ENCODE data around the gene IMPDH1. TPM values are rescaled to one million over a fixed set of nuclear protein-coding genes. Genes with fewer than 3 reads are reported as not detected.

IMPDH1 gene
- total RNA-seq, 2 experiments from 2014 or later = 26.5 to 27.0 TPM

- H3K36me3 Mint-ChIP-seq (ENCODE audit: low read depth) = no peaks in the 10 kb centered on the region
- Histone ChIP-seq H3K4me1 (ENCODE audit: insufficient read depth, low read length) (peaks cover 24% of the 10 kb centered on the region), H3K4me3 (ENCODE audit: low read length) (no peak overlapping the region), H3K9me3 (ENCODE audit: control insufficient read depth in 1 of 2, insufficient read depth in 1 of 2, low read length in 2 of 2) (no peaks in the 10 kb centered on the region), H3K27ac (ENCODE audit: low read depth in 1 of 2, low read length in 2 of 2) (no peak overlapping the region), H3K36me3 (ENCODE audit: insufficient read depth, low read length) (no peaks in the 10 kb centered on the region), H3K27me3 (ENCODE audit: control insufficient read depth in 1 of 2, insufficient read depth in 2 of 2, low read length in 2 of 2) (peaks cover 8 to 19% of the 10 kb centered on the region in 2 experiments)
- POLR2A ChIA-PET = no interaction called here
- no peak for DNase-seq
- intact Hi-C loops (cut with DNase I, micrococcal nuclease) = no loop called here
- no peak for ATAC-seq (ENCODE audit: poor library complexity)
- H3K4me1 Mint-ChIP-seq (ENCODE audit: low read depth) = peaks cover 17% of the 10 kb centered on the region
- CTCF ChIA-PET = no interaction called here
- H3K27ac Mint-ChIP-seq = no peak overlapping the region
- H3K9me3 Mint-ChIP-seq = no peaks in the 10 kb centered on the region
- peaks cover 43% of the 10 kb centered on the region for H3K27me3 Mint-ChIP-seq
- H3K4me3 Mint-ChIP-seq = peak overlapping the region; percentile 62
- TF ChIP-seq, protein P1, sequence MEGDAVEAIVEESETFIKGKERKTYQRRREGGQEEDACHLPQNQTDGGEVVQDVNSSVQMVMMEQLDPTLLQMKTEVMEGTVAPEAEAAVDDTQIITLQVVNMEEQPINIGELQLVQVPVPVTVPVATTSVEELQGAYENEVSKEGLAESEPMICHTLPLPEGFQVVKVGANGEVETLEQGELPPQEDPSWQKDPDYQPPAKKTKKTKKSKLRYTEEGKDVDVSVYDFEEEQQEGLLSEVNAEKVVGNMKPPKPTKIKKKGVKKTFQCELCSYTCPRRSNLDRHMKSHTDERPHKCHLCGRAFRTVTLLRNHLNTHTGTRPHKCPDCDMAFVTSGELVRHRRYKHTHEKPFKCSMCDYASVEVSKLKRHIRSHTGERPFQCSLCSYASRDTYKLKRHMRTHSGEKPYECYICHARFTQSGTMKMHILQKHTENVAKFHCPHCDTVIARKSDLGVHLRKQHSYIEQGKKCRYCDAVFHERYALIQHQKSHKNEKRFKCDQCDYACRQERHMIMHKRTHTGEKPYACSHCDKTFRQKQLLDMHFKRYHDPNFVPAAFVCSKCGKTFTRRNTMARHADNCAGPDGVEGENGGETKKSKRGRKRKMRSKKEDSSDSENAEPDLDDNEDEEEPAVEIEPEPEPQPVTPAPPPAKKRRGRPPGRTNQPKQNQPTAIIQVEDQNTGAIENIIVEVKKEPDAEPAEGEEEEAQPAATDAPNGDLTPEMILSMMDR (IDR thresholded peaks at IDR 0.05) = no peak
Observed at GRCh38 chr7:128359336-128359735, 50.4 kb downstream of the IMPDH1 start.

DNA sequence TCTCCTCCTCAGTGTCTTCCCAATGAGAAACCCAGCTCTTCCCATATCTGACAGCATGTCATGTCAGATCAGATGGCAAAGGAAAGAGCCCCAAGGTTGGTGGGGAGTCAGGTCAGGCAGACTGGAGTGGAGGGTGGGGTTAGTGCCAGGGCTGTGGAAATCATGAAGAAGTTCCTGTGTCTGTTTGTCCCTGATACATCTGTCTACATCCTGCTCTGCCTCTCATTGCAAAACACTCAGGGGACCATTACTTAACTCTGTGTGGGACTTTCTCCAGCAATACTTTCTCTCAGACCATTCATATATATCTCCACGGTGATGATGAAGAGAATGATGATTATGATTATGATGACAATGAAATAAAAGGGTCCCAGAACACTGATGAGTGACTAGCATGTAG lies 51.5 kb downstream of the IMPDH1 start:
- Mint-ChIP-seq H3K27me3 (peaks cover 43% of the 10 kb centered on the region), H3K4me1 (ENCODE audit: low read depth) (peaks cover 17% of the 10 kb centered on the region)

DNA sequence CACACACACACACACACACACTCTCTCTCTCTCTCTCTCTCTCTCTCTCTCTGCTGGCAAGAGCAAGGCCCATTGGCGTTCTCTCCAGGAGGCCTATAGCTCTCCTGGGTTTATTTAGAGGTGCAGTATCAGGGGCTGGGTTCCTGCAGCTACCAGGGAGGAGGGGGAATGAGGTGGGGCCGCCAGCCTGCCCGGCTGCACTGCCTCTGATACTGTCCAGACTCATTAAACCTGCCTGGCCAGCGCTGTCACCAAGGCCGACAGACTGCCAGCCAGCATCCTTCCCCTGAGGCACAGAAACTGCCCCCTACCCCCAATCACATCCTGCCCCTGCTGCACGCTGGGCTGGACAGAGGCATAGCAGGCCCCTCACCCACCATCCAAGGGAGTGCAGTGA lies 52.6 kb downstream of the IMPDH1 start:
- Mint-ChIP-seq H3K9me3 (no peaks in the 10 kb centered on the region), H3K27ac (no peak overlapping the region), H3K4me3 (no peak overlapping the region), H3K36me3 (ENCODE audit: low read depth) (no peaks in the 10 kb centered on the region), H3K4me1 (ENCODE audit: low read depth) (peaks cover 17% of the 10 kb centered on the region), H3K27me3 (peaks cover 42% of the 10 kb centered on the region)
- TF ChIP-seq, protein P1 (IDR thresholded peaks at IDR 0.05) = no peak
- H3K27ac ChIP-seq (ENCODE audit: low read depth in 1 of 2, low read length in 2 of 2) = no peak overlapping the region
- no peak for ATAC-seq (ENCODE audit: poor library complexity)
- H3K4me3 ChIP-seq (ENCODE audit: low read length) = no peak overlapping the region
- H3K4me1 ChIP-seq (ENCODE audit: insufficient read depth, low read length) = peaks cover 24% of the 10 kb centered on the region
- peaks cover 19 to 21% of the 10 kb centered on the region in 2 experiments for H3K27me3 ChIP-seq (ENCODE audit: control insufficient read depth in 1 of 2, insufficient read depth in 2 of 2, low read length in 2 of 2)
- peaks cover 0 to 4% of the 10 kb centered on the region in 2 experiments for H3K9me3 ChIP-seq (ENCODE audit: control insufficient read depth in 1 of 2, insufficient read depth in 1 of 2, low read length in 2 of 2)
- no peaks in the 10 kb centered on the region for H3K36me3 ChIP-seq (ENCODE audit: insufficient read depth, low read length)
- no peak for DNase-seq
- ChIA-PET CTCF (interaction anchor here (1.0 to 1.6 kb wide), 2 partner anchors 9 to 30 kb away, joined by 5 to 10 read pairs; no protein-coding TSS in a partner anchor), POLR2A (interaction anchor here (1.4 kb wide), 1 partner anchor 14 kb away, joined by 3 read pairs; the partner anchor contains the start of gene RBM28)
- intact Hi-C loops (cut with DNase I, micrococcal nuclease) = no loop called here

More for the DNA sequence above, 51.5 kb downstream of the IMPDH1 start:
- ChIA-PET POLR2A (interaction anchor here (1.4 kb wide), 1 partner anchor 15 kb away, joined by 3 read pairs; the partner anchor contains the start of gene RBM28), CTCF (interaction anchor here (1.0 to 1.6 kb wide), 2 partner anchors 10 to 29 kb away, joined by 5 to 10 read pairs; no protein-coding TSS in a partner anchor)
- H3K27me3 ChIP-seq (ENCODE audit: control insufficient read depth in 1 of 2, insufficient read depth in 2 of 2, low read length in 2 of 2) = peaks cover 10 to 15% of the 10 kb centered on the region in 2 experiments
- no peaks in the 10 kb centered on the region for H3K9me3 ChIP-seq (ENCODE audit: control insufficient read depth in 1 of 2, insufficient read depth in 1 of 2, low read length in 2 of 2)
- no peak overlapping the region for H3K4me3 ChIP-seq (ENCODE audit: low read length)
- Mint-ChIP-seq H3K9me3 (no peaks in the 10 kb centered on the region), H3K36me3 (ENCODE audit: low read depth) (no peaks in the 10 kb centered on the region), H3K4me3 (peak overlapping the region; percentile 64), H3K27ac (no peak overlapping the region)
- DNase-seq = no peak
- no peaks in the 10 kb centered on the region for H3K36me3 ChIP-seq (ENCODE audit: insufficient read depth, low read length)
- no peak overlapping the region for H3K27ac ChIP-seq (ENCODE audit: low read depth in 1 of 2, low read length in 2 of 2)
- TF ChIP-seq, protein P1 (IDR thresholded peaks at IDR 0.05) = no peak
- intact Hi-C loops (cut with DNase I, micrococcal nuclease) = no loop called here
- H3K4me1 ChIP-seq (ENCODE audit: insufficient read depth, low read length) = peaks cover 24% of the 10 kb centered on the region
- no peak for ATAC-seq (ENCODE audit: poor library complexity)
